Measurements from ENCODE around the gene KDM4B.
"Not testable (repeated sequence)": the region's sequence is repeated elsewhere in the genome, so short reads cannot be mapped to it uniquely, and the experiment has no call there.

Gene KDM4B

GRCh38 chr19:5154129-5154798 is 185.4 kb downstream of the KDM4B start:
- no peak overlapping the region for H3K4me3 ChIP-seq (ENCODE audit: low read length)
- peak; percentile 66 for TF ChIP-seq CTCF (conservative IDR thresholded peaks at IDR 0.05; ENCODE audit: low read depth, low read length)
- DNase-seq (ENCODE audit: low read depth) = no peak

GRCh38 chr19:5154799-5155426 is 186.0 kb downstream of the KDM4B start:
- H3K4me3 ChIP-seq (ENCODE audit: low read length) = no peak overlapping the region

GRCh38 chr19:5155586-5156210 is 186.8 kb downstream of the KDM4B start:
- no peak for DNase-seq (ENCODE audit: low read depth)
- no peak for TF ChIP-seq CTCF (conservative IDR thresholded peaks at IDR 0.05; ENCODE audit: low read depth, low read length)
- no peak overlapping the region for H3K4me3 ChIP-seq (ENCODE audit: low read length)

More at GRCh38 chr19:5154799-5155426, 186.0 kb downstream of the KDM4B start:
- no peak for TF ChIP-seq CTCF (conservative IDR thresholded peaks at IDR 0.05; ENCODE audit: low read depth, low read length)
- no peak for DNase-seq (ENCODE audit: low read depth)

GRCh38 chr19:5156231-5156986 is 187.5 kb downstream of the KDM4B start:
- no peak for TF ChIP-seq CTCF (conservative IDR thresholded peaks at IDR 0.05; ENCODE audit: low read depth, low read length)
- no peak overlapping the region for H3K4me3 ChIP-seq (ENCODE audit: low read length)
- no peak for DNase-seq (ENCODE audit: low read depth)

- DNase-seq (ENCODE audit: low read depth) = no peak
- TF ChIP-seq CTCF (conservative IDR thresholded peaks at IDR 0.05; ENCODE audit: low read depth, low read length) = no peak
- no peak overlapping the region for H3K4me3 ChIP-seq (ENCODE audit: low read length)
Measured at GRCh38 chr19:5157186-5157585, 188.3 kb downstream of the KDM4B start.

GRCh38 chr19:5158549-5159134 is 189.7 kb downstream of the KDM4B start:
- H3K4me3 ChIP-seq (ENCODE audit: low read length); DNase-seq (ENCODE audit: low read depth): not testable (repeated sequence)

- DNase-seq (ENCODE audit: low read depth); H3K4me3 ChIP-seq (ENCODE audit: low read length): not testable (repeated sequence)
Measured at GRCh38 chr19:5160158-5160795, 191.4 kb downstream of the KDM4B start.

- not testable (repeated sequence) for DNase-seq (ENCODE audit: low read depth); H3K4me3 ChIP-seq (ENCODE audit: low read length)
Measured at GRCh38 chr19:5164845-5165696, 196.2 kb downstream of the KDM4B start.

Measured in retinal pigment epithelial cell (primary cell).